Tibial nerve (tissue), 3 donors: ENCODE measurements around the gene FOXP4.

Experiments
- POLR2A ChIP-seq, 2 donors: fragments of 450-650 bp; IDR thresholded peaks; one replicate each; pipeline ENCODE4 v1.6.1; 2017; ENCODE audit warnings: antibody characterized with exemption in 2 of 2, mild to moderate bottlenecking in 2 of 2, moderate library complexity in 2 of 2
- TF ChIP-seq, protein P1 (sequence below), 5 experiments: fragments of 200-600 bp in 3 of 5; fragments of 450-650 bp in 2 of 5; sonication (generic) in 3 of 5; IDR thresholded peaks; one replicate each; pipeline ENCODE4 v1.5.1; 2016 to 2019; ENCODE audit warnings: antibody characterized with exemption in 5 of 5, mild to moderate bottlenecking in 3 of 5, moderate library complexity in 2 of 5

GRCh38 chr6:41636833-41637193 lies 90.6 kb downstream of the FOXP4 start:
- no peak for TF ChIP-seq POLR2A (IDR thresholded peaks at IDR 0.05)
- TF ChIP-seq, protein P1, sequence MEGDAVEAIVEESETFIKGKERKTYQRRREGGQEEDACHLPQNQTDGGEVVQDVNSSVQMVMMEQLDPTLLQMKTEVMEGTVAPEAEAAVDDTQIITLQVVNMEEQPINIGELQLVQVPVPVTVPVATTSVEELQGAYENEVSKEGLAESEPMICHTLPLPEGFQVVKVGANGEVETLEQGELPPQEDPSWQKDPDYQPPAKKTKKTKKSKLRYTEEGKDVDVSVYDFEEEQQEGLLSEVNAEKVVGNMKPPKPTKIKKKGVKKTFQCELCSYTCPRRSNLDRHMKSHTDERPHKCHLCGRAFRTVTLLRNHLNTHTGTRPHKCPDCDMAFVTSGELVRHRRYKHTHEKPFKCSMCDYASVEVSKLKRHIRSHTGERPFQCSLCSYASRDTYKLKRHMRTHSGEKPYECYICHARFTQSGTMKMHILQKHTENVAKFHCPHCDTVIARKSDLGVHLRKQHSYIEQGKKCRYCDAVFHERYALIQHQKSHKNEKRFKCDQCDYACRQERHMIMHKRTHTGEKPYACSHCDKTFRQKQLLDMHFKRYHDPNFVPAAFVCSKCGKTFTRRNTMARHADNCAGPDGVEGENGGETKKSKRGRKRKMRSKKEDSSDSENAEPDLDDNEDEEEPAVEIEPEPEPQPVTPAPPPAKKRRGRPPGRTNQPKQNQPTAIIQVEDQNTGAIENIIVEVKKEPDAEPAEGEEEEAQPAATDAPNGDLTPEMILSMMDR (IDR thresholded peaks at IDR 0.05) = no peak
